Endodermal cell (in vitro differentiated cells): ENCODE data around the gene DLX2. TPM values are rescaled to one million over a fixed set of nuclear protein-coding genes. Genes with fewer than 3 reads are reported as not detected.
A peak's percentile ranks its signal among the peaks of the same experiment; 100 is the strongest.

Experiments
- DNase-seq: peaks from one replicate; pipeline ENCODE4 v3.0.0-alpha.2; 2017
- H3K27ac ChIP-seq: 2 replicates; pipeline ENCODE4 v1.5.1; 2013; ENCODE audit warnings: mild to moderate bottlenecking, low read depth, low read length, moderate library complexity
- H3K27me3 ChIP-seq: 2 replicates; pipeline ENCODE4 v1.6.1; 2013; ENCODE audit warnings: mild to moderate bottlenecking, low read length, moderate library complexity; ENCODE audit not compliant: insufficient read depth, control insufficient read depth, poor library complexity, severe bottlenecking
- H3K36me3 ChIP-seq: 2 replicates; pipeline ENCODE4 v1.7.0; 2013; ENCODE audit warnings: mild to moderate bottlenecking, low read length, moderate library complexity; ENCODE audit not compliant: control insufficient read depth, insufficient read depth
- H3K4me1 ChIP-seq: one replicate; pipeline ENCODE4 v1.7.0; 2013; ENCODE audit warnings: low read length; ENCODE audit not compliant: control insufficient read depth, insufficient read depth
- H3K4me3 ChIP-seq: 2 replicates; pipeline ENCODE4 v1.5.1; 2013; ENCODE audit warnings: mild to moderate bottlenecking, low read length, moderate library complexity
- H3K9ac ChIP-seq: 2 replicates; pipeline ENCODE4 v1.6.1; 2013; ENCODE audit warnings: mild to moderate bottlenecking, low read length, moderate library complexity; ENCODE audit not compliant: poor library complexity, severe bottlenecking; ENCODE audit errors: extremely low read depth
- H3K9me3 ChIP-seq: 2 replicates; pipeline ENCODE4 v1.6.1; 2013; ENCODE audit warnings: mild to moderate bottlenecking, low read length, moderate library complexity; ENCODE audit not compliant: control insufficient read depth
- H3K27ac Mint-ChIP-seq: 2 replicates; pipeline ENCODE4 v1.8.0; 2020; ENCODE audit warnings: mixed read lengths
- H3K27me3 Mint-ChIP-seq: 2 replicates; pipeline ENCODE4 v1.8.0; 2021; ENCODE audit warnings: mild to moderate bottlenecking, mixed read lengths; ENCODE audit not compliant: insufficient read depth
- H3K36me3 Mint-ChIP-seq: 2 replicates; pipeline ENCODE4 v1.8.0; 2020; ENCODE audit warnings: low read depth, mixed read lengths
- H3K4me1 Mint-ChIP-seq: 2 replicates; pipeline ENCODE4 v1.8.0; 2020; ENCODE audit warnings: mixed read lengths
- H3K4me3 Mint-ChIP-seq: 2 replicates; pipeline ENCODE4 v1.8.0; 2020; ENCODE audit warnings: mild to moderate bottlenecking, moderate library complexity, mixed read lengths
- H3K9me3 Mint-ChIP-seq: 2 replicates; pipeline ENCODE4 v1.8.0; 2020; ENCODE audit warnings: mild to moderate bottlenecking, mixed read lengths
- WGBS, 2 experiments: methylation state at CpG; one replicate each; pipeline versions ENCODE4 v1.1.5 to v1.1.7; 2013; ENCODE audit warnings: missing lambda C conversion rate in 2 of 2, mixed read lengths in 1 of 2; ENCODE audit not compliant: insufficient coverage in 1 of 2, insufficient read length in 1 of 2; 5-methylcytosine and 5-hydroxymethylcytosine counted together
- total RNA-seq, 2 donors: library from RNA; stranded (reverse); fragmentation: NEBNext Ultra II Directional in 1 of 2; extraction: Animal tissue kit (Norgen Biotek cat#: 25700) in 1 of 2; gene quantifications; 2 replicates in 1 of 2; 3 replicates in 1 of 2; pipeline ENCODE4 v1.2.1, GENCODE V29; 2021
- TF ChIP-seq, protein P1 (sequence below): fragments of 200-600 bp; sonication (generic); conservative IDR thresholded peaks from 2 replicates; pipeline ENCODE4 v1.5.0; 2021; ENCODE audit warnings: antibody characterized with exemption, mild to moderate bottlenecking

The DLX2 gene
- total RNA-seq, 2 donors from 2014 or later, result 0.13 TPM; not detected in 1

DNA sequence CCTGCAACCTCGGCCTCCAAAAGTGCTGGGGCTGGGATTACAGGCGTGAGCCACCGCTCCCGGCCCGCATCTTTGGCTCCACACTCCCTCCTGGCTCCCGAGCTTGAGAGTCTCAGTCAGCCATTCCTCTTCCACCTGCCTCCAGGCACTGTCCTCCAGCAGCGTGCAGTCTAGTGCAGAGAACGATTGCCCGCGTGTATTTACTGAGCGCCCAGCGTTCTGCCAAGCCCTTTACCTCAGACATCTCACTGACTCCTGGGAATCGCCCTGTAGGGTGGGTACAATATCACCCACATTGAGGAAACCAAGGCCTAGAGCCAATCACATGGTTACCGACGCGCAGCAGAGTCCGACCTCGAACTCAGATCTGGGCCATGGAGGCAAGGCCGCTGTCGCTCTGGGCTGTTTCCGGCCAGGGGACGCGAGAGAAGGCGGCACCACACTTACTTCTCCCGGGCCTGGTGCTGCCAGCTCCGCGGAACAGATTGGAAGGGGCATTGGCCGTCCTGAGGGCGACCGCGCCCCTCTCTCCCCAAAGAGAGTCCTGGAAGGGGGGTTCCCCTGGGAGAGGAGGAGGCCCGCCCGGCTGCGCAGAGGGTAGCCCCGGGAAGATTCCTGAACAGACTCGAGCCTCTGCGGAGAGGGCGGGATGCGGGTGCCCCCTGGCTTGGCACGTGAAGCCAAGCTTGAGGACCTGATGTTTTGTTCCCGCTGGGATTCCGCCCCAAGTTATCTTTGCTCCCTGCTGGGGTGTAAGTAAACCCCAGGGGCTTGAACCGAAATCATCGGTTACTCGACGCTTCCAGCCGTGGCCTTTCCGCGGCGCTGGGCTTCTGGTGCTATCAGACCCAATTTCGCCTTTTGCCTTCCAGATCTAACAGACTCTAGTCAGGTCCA, 5.2 kb upstream of the DLX2 start:
- H3K36me3 ChIP-seq, result no peaks in the 10 kb centered on the region
- no peak overlapping the region for H3K27ac Mint-ChIP-seq
- H3K4me3 Mint-ChIP-seq, result no peak overlapping the region
- H3K27me3 Mint-ChIP-seq, result peaks cover 77% of the 10 kb centered on the region
- no peak overlapping the region for H3K4me3 ChIP-seq
- WGBS, 2 experiments, result 93 to 94% methylated on average over 33 to 51 of the region's 51 CpGs
- H3K27me3 ChIP-seq, result peaks cover 60% of the 10 kb centered on the region
- peak; percentile 53 for DNase-seq
- peaks cover 10% of the 10 kb centered on the region for H3K4me1 Mint-ChIP-seq
- H3K9me3 Mint-ChIP-seq, result no peaks in the 10 kb centered on the region
- TF ChIP-seq, protein P1, sequence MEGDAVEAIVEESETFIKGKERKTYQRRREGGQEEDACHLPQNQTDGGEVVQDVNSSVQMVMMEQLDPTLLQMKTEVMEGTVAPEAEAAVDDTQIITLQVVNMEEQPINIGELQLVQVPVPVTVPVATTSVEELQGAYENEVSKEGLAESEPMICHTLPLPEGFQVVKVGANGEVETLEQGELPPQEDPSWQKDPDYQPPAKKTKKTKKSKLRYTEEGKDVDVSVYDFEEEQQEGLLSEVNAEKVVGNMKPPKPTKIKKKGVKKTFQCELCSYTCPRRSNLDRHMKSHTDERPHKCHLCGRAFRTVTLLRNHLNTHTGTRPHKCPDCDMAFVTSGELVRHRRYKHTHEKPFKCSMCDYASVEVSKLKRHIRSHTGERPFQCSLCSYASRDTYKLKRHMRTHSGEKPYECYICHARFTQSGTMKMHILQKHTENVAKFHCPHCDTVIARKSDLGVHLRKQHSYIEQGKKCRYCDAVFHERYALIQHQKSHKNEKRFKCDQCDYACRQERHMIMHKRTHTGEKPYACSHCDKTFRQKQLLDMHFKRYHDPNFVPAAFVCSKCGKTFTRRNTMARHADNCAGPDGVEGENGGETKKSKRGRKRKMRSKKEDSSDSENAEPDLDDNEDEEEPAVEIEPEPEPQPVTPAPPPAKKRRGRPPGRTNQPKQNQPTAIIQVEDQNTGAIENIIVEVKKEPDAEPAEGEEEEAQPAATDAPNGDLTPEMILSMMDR, result no peak
- no peak overlapping the region for H3K9ac ChIP-seq
- no peaks in the 10 kb centered on the region for H3K36me3 Mint-ChIP-seq
- H3K9me3 ChIP-seq, result no peaks in the 10 kb centered on the region
- H3K4me1 ChIP-seq, result no peaks in the 10 kb centered on the region
- no peak overlapping the region for H3K27ac ChIP-seq

DNA sequence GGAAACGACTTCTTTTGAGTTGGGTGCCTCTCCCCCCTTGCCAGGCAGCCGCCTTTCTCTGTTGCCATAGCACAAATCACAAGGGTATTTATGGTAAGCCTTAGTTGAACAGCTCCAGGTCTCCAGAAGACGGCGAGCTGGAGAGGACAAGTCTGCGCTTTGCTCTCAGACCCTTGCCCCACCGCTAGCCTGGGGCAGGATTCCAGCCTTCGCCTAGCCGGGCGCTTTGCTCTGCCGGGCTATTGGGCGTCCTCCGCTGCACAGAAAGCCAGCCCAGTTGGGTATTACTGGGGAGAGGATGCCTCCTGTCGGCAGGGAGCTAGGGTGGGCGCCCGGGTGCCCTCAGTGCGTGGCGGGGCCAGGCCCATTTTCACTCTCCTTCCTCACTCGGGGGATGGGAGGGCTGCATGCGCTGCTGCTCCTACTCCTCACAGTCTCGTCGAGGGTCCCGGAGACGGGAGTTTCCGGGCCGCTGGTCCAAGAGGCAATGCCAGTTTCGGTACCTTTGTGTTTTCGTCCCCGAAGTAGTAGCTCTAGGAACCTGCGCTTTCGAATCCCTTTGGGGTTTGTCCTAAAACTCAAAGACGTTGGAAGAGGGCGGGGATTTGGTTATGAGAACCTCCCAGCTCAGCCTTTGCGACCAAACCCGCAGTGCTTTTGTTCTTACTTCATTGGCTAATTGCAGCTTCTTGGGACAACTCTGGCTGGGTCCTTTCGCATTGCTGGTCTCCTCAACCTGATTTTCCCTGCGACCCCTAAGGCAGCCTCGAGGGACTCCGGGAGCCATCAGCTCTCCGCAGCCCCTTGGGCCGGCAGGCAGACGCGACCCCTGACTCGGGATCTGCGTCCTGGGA, 3.6 kb upstream of the DLX2 start:
- Mint-ChIP-seq H3K4me1 (peaks cover 17% of the 10 kb centered on the region), H3K27me3 (peaks cover 88% of the 10 kb centered on the region), H3K27ac (no peak overlapping the region), H3K36me3 (no peaks in the 10 kb centered on the region), H3K9me3 (no peaks in the 10 kb centered on the region), H3K4me3 (peak overlapping the region; percentile 50)
- no peaks in the 10 kb centered on the region for H3K9me3 ChIP-seq
- no peaks in the 10 kb centered on the region for H3K36me3 ChIP-seq
- H3K27ac ChIP-seq, result no peak overlapping the region
- H3K27me3 ChIP-seq, result peaks cover 74% of the 10 kb centered on the region
- peaks cover 5% of the 10 kb centered on the region for H3K4me1 ChIP-seq
- TF ChIP-seq, protein P1, result peak; percentile 72
- WGBS, 2 experiments, result 9 to 17% methylated on average over 31 to 44 of the region's 44 CpGs
- no peak overlapping the region for H3K9ac ChIP-seq
- H3K4me3 ChIP-seq, result peak overlapping the region; percentile 73
- peak; percentile 90 for DNase-seq

DNA sequence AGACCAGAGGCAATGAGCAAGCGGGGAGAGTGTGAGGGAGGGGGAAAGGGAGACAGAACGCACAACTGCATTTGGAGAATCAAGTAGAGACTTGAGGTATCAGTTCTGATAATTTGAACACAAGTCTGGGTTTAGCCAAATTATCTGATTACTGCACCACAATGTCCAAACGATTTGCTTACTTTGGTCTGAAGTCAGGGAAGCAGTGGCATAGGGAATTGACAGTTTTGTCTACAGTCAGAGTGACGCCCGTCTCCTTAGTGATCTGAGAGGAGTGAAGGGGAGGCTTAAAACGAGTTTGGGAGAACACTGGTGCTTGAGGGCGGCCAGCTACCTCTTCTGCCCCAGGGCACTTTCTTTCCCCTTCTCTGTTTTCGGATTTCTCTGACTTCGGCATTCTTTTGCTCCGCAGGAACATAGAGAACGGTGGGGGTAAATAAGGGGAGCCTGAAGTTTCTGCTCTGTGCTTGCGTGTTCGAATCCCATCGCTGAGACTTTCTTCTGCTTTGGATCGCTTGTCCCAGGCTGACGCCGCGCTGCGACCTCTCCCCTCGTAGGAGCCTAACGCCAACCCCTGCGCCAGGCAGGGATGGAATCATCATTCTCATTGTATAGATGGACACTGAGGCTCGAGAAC, 2.9 kb upstream of the DLX2 start:
- peaks cover 94% of the 10 kb centered on the region for H3K27me3 Mint-ChIP-seq
- peaks cover 22% of the 10 kb centered on the region for H3K4me1 Mint-ChIP-seq
- H3K9me3 Mint-ChIP-seq, result no peaks in the 10 kb centered on the region

More for the DNA sequence above, 2.9 kb upstream of the DLX2 start:
- Histone ChIP-seq H3K9me3 (no peaks in the 10 kb centered on the region), H3K4me3 (peak overlapping the region; percentile 73), H3K27me3 (peaks cover 82% of the 10 kb centered on the region), H3K36me3 (no peaks in the 10 kb centered on the region), H3K27ac (no peak overlapping the region), H3K4me1 (peaks cover 5% of the 10 kb centered on the region), H3K9ac (no peak overlapping the region)
- H3K4me3 Mint-ChIP-seq, result peak overlapping the region; percentile 50
- WGBS, 2 experiments, result 22 to 28% methylated on average over 15 to 23 of the region's 23 CpGs
- no peak for DNase-seq
- no peaks in the 10 kb centered on the region for H3K36me3 Mint-ChIP-seq
- TF ChIP-seq, protein P1, result no peak
- no peak overlapping the region for H3K27ac Mint-ChIP-seq
